K562 (cell line): ENCODE measurements around the gene GBP6.

Source experiments
- CEBPB ChIP-seq: fragments of 450-650 bp; IDR thresholded peaks from 2 replicates; pipeline ENCODE4 v1.6.1; 2016; ENCODE audit warnings: missing genetic modification characterization, missing compliant biosample characterization
- CTCF ChIP-seq, 3 experiments: IDR thresholded peaks in 2 of 3; conservative IDR thresholded peaks in 1 of 3; 2 replicates each; pipeline ENCODE4 v1.5.1; 2011 to 2012; ENCODE audit warnings: low read length in 3 of 3, mild to moderate bottlenecking in 3 of 3, control low read depth in 2 of 3, improper control_type of control experiment in 1 of 3, inconsistent platforms in 1 of 3, low read depth in 1 of 3, mixed read lengths in 1 of 3, moderate library complexity in 1 of 3; ENCODE audit not compliant: insufficient read depth in 2 of 3
- POLR2AphosphoS5 ChIP-seq: IDR thresholded peaks from 2 replicates; pipeline ENCODE4 v1.6.1; 2011; ENCODE audit warnings: mild to moderate bottlenecking, low read depth, low read length, moderate library complexity; ENCODE audit not compliant: control insufficient read depth, insufficient read depth
- SAFB2 ChIP-seq: fragments of 200-400 bp; formaldehyde crosslinking; IDR thresholded peaks from 2 replicates; pipeline ENCODE4 v1.6.1; 2018; ENCODE audit warnings: borderline replicate concordance, low read length, low read depth, moderate library complexity; ENCODE audit not compliant: severe bottlenecking
- STAT5B ChIP-seq: fragments of 250-450 bp; sonication (Bioruptor Pico); IDR thresholded peaks from 2 replicates; pipeline ENCODE4 v1.8.0; 2021; ENCODE audit warnings: mild to moderate bottlenecking, inconsistent platforms
- ZBTB5 ChIP-seq: fragments of 450-650 bp; IDR thresholded peaks from 2 replicates; pipeline ENCODE4 v1.6.1; 2017; ENCODE audit warnings: antibody characterized with exemption

GRCh38 chr1:89361681-89362080, 2.2 kb upstream of the GBP6 start:
- TF ChIP-seq ZBTB5 (no peak), POLR2AphosphoS5 (no peak), CTCF (IDR thresholded peaks at IDR 0.05 in 2 of 3, conservative IDR thresholded peaks at IDR 0.05 in 1 of 3; ENCODE audit: insufficient read depth in 2 of 3, low read depth in 1 of 3, low read length in 3 of 3) (no peak), SAFB2 (no peak), CEBPB (no peak), STAT5B (CRISPR knock-in tag) (no peak)
